DND-41 (cell line): ENCODE data around the gene CPEB2.

ENCODE experiments used
- EZH2 ChIP-seq: IDR thresholded peaks from 3 replicates; pipeline ENCODE4 v1.6.1; 2012; ENCODE audit warnings: borderline replicate concordance, low read depth, mild to moderate bottlenecking, moderate library complexity, low read length, inconsistent platforms; ENCODE audit not compliant: severe bottlenecking
- TF ChIP-seq, protein P1 (sequence below): IDR thresholded peaks from 2 replicates; pipeline ENCODE4 v1.5.1; 2012; ENCODE audit warnings: borderline replicate concordance, low read length, moderate library complexity, mild to moderate bottlenecking; ENCODE audit not compliant: poor library complexity, severe bottlenecking; ENCODE audit errors: extremely low read depth

DNA sequence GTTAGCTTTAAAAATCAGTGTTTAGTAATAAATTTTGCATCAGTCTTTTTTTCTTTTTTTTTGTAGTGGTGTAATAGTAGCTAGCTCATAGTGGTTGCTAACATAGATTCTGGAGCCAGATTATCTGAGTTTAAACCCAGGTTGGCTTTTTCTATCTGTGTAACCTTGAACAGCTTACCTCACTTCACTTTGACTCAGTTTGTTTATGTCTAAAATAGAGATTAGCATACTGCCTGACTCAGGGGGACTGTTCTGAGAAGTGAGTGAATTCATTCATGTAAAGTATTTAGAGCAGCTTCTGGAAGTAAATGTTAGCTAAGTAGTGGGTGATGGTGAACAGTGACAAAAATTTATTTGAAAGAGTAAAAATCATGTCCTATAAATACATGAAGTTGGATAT is 32.9 kb downstream of the CPEB2 start:
- TF ChIP-seq, protein P1, sequence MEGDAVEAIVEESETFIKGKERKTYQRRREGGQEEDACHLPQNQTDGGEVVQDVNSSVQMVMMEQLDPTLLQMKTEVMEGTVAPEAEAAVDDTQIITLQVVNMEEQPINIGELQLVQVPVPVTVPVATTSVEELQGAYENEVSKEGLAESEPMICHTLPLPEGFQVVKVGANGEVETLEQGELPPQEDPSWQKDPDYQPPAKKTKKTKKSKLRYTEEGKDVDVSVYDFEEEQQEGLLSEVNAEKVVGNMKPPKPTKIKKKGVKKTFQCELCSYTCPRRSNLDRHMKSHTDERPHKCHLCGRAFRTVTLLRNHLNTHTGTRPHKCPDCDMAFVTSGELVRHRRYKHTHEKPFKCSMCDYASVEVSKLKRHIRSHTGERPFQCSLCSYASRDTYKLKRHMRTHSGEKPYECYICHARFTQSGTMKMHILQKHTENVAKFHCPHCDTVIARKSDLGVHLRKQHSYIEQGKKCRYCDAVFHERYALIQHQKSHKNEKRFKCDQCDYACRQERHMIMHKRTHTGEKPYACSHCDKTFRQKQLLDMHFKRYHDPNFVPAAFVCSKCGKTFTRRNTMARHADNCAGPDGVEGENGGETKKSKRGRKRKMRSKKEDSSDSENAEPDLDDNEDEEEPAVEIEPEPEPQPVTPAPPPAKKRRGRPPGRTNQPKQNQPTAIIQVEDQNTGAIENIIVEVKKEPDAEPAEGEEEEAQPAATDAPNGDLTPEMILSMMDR: no peak
- no peak for TF ChIP-seq EZH2
